ENCODE results near the gene PYGB.

The PYGB gene

DNA sequence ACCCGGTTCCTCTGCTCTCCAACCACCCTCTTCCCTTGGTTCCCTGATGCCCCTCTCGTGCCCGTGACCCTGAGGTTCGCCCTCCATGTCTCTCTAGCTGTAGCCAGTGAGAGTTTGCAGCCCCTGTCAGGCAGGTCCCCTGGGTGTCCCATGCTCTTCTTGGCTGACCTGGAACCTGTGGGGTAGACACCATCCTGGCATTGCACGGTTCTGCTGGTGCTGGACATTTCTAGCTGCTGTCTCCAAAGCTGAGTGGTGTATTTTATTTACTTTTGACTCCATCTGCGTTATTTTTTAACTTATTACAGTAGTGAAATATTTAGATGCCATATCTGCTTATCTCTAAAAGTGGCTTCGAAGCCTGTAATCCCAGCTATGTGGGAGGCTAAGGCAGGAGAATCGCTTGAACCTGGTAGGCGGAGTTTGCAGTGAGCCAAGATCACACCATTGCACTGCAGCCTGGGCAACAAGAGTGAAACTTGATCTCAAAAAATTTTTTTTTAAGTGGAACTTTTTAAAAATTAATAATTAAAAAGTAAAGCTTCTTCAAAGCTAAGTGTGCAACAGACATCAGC is 39.8 kb upstream of the PYGB start:
- H3K9me3 ChIP-seq, result no peaks in the 10 kb centered on the region
- TF ChIP-seq, protein P1, sequence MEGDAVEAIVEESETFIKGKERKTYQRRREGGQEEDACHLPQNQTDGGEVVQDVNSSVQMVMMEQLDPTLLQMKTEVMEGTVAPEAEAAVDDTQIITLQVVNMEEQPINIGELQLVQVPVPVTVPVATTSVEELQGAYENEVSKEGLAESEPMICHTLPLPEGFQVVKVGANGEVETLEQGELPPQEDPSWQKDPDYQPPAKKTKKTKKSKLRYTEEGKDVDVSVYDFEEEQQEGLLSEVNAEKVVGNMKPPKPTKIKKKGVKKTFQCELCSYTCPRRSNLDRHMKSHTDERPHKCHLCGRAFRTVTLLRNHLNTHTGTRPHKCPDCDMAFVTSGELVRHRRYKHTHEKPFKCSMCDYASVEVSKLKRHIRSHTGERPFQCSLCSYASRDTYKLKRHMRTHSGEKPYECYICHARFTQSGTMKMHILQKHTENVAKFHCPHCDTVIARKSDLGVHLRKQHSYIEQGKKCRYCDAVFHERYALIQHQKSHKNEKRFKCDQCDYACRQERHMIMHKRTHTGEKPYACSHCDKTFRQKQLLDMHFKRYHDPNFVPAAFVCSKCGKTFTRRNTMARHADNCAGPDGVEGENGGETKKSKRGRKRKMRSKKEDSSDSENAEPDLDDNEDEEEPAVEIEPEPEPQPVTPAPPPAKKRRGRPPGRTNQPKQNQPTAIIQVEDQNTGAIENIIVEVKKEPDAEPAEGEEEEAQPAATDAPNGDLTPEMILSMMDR (IDR thresholded peaks at IDR 0.05), result no peak
- H3K4me1 ChIP-seq (ENCODE audit: control insufficient read depth in 1 of 2, insufficient read depth in 1 of 2, low read depth in 1 of 2, low read length in 1 of 2), result no peaks in the 10 kb centered on the region
- H3K4me3 ChIP-seq (ENCODE audit: low read depth in 1 of 2, low read length in 1 of 2), result no peak overlapping the region
- H3K36me3 ChIP-seq, result no peaks in the 10 kb centered on the region
- no peaks in the 10 kb centered on the region for H3K27me3 ChIP-seq
- H3K27ac ChIP-seq, result no peak overlapping the region

DNA sequence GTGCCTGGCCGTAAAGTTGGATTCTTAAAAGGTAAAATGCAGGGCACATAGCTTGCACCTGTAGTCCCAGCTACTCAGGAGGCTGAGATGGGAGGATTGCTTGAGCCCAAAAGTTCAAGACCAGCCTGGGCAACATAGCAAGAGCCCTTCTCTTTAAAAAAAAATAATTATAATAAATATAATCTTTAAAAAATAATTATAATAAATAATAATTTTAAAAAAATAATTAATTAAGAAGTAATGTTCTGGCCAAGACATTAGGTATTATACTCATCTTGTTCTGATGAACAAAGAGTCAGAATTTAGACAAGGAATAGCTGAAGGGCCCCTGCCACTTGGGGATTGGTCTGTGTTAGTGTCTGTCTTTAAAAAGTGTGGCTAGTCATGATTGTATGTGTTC is 38.5 kb upstream of the PYGB start:
- Histone ChIP-seq H3K4me1 (ENCODE audit: control insufficient read depth in 1 of 2, insufficient read depth in 1 of 2, low read depth in 1 of 2, low read length in 1 of 2) (no peaks in the 10 kb centered on the region), H3K36me3 (no peaks in the 10 kb centered on the region), H3K9me3 (no peaks in the 10 kb centered on the region), H3K4me3 (ENCODE audit: low read depth in 1 of 2, low read length in 1 of 2) (no peak overlapping the region), H3K27ac (no peak overlapping the region), H3K27me3 (no peaks in the 10 kb centered on the region)
- TF ChIP-seq, protein P1 (IDR thresholded peaks at IDR 0.05), result no peak

DNA sequence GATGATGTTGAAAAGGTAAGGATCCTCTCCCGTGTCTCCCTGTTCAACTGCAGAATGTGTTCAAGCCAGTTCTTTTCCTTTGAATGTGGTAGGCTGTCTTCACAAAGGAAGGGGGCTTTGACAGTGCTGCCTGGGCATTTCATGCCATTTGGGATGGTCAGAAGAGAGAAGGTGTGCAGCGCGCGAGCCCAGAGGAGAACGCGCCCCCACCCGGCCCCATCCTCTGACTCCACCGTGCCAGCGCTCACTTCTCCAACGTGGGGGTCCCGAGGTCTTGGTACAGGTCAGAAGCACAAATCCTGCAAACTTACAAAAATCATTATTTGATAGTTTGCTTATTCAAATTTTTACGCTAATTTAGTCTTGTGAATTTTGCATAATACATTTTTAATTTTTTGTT is 38.0 kb upstream of the PYGB start:
- Histone ChIP-seq H3K4me3 (ENCODE audit: low read depth in 1 of 2, low read length in 1 of 2) (no peak overlapping the region), H3K27ac (no peak overlapping the region), H3K36me3 (no peaks in the 10 kb centered on the region), H3K4me1 (ENCODE audit: control insufficient read depth in 1 of 2, insufficient read depth in 1 of 2, low read depth in 1 of 2, low read length in 1 of 2) (no peaks in the 10 kb centered on the region), H3K9me3 (no peaks in the 10 kb centered on the region), H3K27me3 (no peaks in the 10 kb centered on the region)
- TF ChIP-seq, protein P1 (IDR thresholded peaks at IDR 0.05), result no peak

DNA sequence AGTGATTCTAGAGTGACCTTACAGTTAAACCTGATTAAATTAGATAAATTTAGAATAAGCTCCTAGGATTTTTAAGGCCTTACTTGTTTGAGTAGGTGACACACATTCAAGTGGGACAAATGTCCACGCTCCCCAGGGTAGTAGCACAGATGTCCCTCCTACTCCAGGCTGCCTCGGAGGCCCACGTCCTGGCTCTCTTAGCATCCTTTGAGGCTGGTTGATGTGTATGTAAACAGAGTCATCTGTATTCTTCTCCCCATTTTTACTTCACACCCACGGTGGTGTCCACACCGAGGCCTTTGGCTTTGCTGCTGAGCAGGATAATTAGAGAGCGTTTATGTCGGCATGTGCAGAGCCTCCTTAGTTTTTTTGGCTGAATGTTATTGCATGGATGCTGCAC is 36.6 kb upstream of the PYGB start:
- Histone ChIP-seq H3K4me3 (ENCODE audit: low read depth in 1 of 2, low read length in 1 of 2) (no peak overlapping the region), H3K9me3 (no peaks in the 10 kb centered on the region), H3K36me3 (peaks cover 7% of the 10 kb centered on the region), H3K27ac (no peak overlapping the region), H3K27me3 (no peaks in the 10 kb centered on the region), H3K4me1 (ENCODE audit: control insufficient read depth in 1 of 2, insufficient read depth in 1 of 2, low read depth in 1 of 2, low read length in 1 of 2) (no peaks in the 10 kb centered on the region)
- TF ChIP-seq, protein P1 (IDR thresholded peaks at IDR 0.05), result no peak

DNA sequence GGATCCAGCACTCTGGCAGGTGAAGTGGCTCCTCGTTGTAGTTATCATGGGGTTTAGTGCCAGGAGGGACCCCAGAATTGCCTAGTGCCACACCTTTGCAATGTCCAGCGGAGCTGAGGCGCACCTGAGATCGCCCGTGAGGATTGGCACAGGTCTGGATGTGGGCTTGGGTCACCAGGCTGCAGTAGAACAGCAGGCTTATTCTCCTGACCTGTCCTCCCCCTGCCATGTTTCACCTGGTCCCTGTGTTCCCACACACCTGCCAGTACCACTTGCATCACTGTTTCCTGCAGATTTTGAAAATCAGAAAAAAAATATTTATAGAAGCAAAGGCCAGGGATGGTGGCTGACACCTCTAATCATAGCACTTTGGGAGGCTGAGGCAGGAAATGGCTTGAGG is 35.6 kb upstream of the PYGB start:
- TF ChIP-seq, protein P1 (IDR thresholded peaks at IDR 0.05), result no peak
- Histone ChIP-seq H3K27ac (no peak overlapping the region), H3K9me3 (no peaks in the 10 kb centered on the region), H3K27me3 (no peaks in the 10 kb centered on the region), H3K4me1 (ENCODE audit: control insufficient read depth in 1 of 2, insufficient read depth in 1 of 2, low read depth in 1 of 2, low read length in 1 of 2) (no peaks in the 10 kb centered on the region), H3K36me3 (peaks cover 7% of the 10 kb centered on the region), H3K4me3 (ENCODE audit: low read depth in 1 of 2, low read length in 1 of 2) (no peak overlapping the region)
